Left lung (tissue), 10 donors: Measurements from ENCODE around the gene SMIM43. TPM values are rescaled to one million over a fixed set of nuclear protein-coding genes. Genes with fewer than 3 reads are reported as not detected.

Experiments
- ATAC-seq: fragments of 200-7000 bp; cut with Tn5 transposase; one replicate; pipeline ENCODE4 v1.9.1; 2020; ENCODE audit warnings: moderate library complexity
- DNase-seq, 4 donors: peaks; one replicate each; pipeline ENCODE4 v3.0.0-alpha.2; 2013 to 2020
- H3K27ac ChIP-seq, 2 donors: fragments of 200-600 bp; sonication (generic) in 1 of 2; one replicate each; pipeline versions ENCODE4 v1.5.0 to v1.8.0; 2020 to 2021
- H3K27me3 ChIP-seq, 2 donors: fragments of 200-600 bp; sonication (generic) in 1 of 2; one replicate each; pipeline versions ENCODE4 v1.5.0 to v1.8.0; 2020 to 2021
- H3K36me3 ChIP-seq, 2 donors: fragments of 200-600 bp; sonication (generic) in 1 of 2; one replicate each; pipeline versions ENCODE4 v1.5.0 to v1.8.0; 2020 to 2021
- H3K4me1 ChIP-seq, 2 donors: fragments of 200-600 bp; one replicate each; pipeline ENCODE4 v1.8.0; 2021
- H3K4me3 ChIP-seq, 2 donors: fragments of 200-600 bp; sonication (generic) in 1 of 2; one replicate each; pipeline versions ENCODE4 v1.5.0 to v1.8.0; 2020 to 2021; ENCODE audit warnings: mild to moderate bottlenecking in 1 of 2
- H3K9me3 ChIP-seq, 2 donors: fragments of 200-600 bp; sonication (generic) in 1 of 2; one replicate each; pipeline versions ENCODE4 v1.5.0 to v1.8.0; 2020 to 2021
- intact Hi-C, 2 donors: fragments of 100-400 bp; cut with DNase I; formaldehyde crosslinking; loops; one replicate each; pipeline versions ENCODE4 v1.11.2 to v1.14.2; 2022
- polyA plus RNA-seq, 6 donors: library from polyadenylated mRNA; unstranded; fragments of 120-200 nt; gene quantifications; one replicate each; pipeline ENCODE4 v1.2.1, GENCODE V29; 2013; ENCODE audit not compliant: insufficient read length in 6 of 6
- total RNA-seq, 2 donors: library from RNA; stranded (reverse); fragmentation: NEBNext Ultra II Directional; extraction: Animal tissue kit (Norgen Biotek cat#: 25700); gene quantifications; one replicate each; pipeline ENCODE4 v1.2.1, GENCODE V29; 2021
- TF ChIP-seq, protein P1 (sequence below), 2 donors: fragments of 200-600 bp; sonication (generic) in 1 of 2; IDR thresholded peaks; one replicate each; pipeline versions ENCODE4 v1.5.0 to v1.8.0; 2021; ENCODE audit warnings: antibody characterized with exemption in 2 of 2
- donor health status: DM: no; HTN: yes; CAD: no.
- donor health status: DM: no; HTN: no; CAD: no.

The SMIM43 gene
- total and polyA plus RNA-seq, 8 donors = 1.0 to 24.6 (median 14.5) TPM; not detected in 1

DNA sequence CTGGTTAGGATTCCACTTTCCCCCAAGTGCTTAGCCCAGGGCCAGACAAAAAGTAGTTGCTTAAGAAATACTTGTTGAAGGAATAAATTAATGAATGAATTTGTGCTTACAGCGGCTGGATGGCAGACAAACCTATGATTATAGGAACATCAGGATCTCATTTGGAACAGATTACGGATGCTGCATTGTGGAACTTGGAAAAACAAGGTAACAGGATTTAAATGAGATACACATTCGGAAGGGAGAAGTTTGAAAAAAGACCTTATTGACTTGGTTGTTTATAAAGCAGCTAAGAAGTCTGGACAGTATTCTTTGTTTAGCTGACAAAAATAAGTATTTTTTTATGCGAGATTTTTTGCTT, 36.7 kb upstream of the SMIM43 start:
- Histone ChIP-seq H3K9me3 (no peaks in the 10 kb centered on the region), H3K27me3 (no peaks in the 10 kb centered on the region), H3K36me3 (peaks cover 0 to 41% of the 10 kb centered on the region in 2 donors), H3K4me3 (peak overlapping the region; percentile 86 to 88), H3K27ac (peak overlapping the region in 1 of 2 donors; percentile 97), H3K4me1 (peaks cover 4 to 27% of the 10 kb centered on the region in 2 donors)
- DNase-seq (no peak), ATAC-seq (no peak)
- intact Hi-C loops = no loop called here
- TF ChIP-seq, protein P1, sequence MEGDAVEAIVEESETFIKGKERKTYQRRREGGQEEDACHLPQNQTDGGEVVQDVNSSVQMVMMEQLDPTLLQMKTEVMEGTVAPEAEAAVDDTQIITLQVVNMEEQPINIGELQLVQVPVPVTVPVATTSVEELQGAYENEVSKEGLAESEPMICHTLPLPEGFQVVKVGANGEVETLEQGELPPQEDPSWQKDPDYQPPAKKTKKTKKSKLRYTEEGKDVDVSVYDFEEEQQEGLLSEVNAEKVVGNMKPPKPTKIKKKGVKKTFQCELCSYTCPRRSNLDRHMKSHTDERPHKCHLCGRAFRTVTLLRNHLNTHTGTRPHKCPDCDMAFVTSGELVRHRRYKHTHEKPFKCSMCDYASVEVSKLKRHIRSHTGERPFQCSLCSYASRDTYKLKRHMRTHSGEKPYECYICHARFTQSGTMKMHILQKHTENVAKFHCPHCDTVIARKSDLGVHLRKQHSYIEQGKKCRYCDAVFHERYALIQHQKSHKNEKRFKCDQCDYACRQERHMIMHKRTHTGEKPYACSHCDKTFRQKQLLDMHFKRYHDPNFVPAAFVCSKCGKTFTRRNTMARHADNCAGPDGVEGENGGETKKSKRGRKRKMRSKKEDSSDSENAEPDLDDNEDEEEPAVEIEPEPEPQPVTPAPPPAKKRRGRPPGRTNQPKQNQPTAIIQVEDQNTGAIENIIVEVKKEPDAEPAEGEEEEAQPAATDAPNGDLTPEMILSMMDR (IDR thresholded peaks at IDR 0.05) = no peak

DNA sequence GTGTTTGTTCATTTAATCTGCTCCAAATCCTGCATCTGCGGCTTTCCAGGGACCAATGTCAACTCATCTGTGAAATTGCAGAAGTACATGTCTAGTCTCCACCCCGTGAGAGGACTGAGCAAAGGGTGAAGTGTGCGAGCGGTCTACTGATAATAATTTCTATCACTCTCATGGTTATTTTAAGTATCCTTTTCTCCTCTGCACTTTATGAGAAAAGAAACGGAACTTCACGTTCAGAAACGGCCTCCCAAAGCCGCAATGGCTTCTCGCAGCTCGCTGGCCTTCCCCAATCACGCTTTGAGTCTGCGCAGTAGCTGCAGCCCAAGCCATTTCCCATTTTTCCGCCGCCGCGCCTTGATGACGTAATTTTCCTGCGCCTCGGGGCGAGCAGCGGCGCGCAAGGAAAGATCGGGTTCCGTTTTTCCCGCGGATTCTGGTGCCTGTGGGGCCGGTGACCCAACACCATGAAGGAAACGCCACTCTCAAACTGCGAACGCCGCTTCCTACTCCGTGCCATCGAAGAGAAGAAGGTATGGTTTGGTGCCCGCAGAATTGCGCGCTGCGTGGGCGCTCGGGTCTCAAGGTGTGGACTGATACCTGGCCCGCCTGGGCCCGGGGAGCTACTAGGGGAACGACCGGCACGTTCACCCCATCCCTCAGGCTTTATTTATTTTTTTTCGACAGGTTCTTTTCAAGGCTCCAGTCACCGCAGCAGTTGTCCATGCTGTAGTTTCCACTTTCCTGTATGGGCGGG, 36.2 kb upstream of the SMIM43 start, which contains the start of gene EXOSC9:
TSS of gene EXOSC9 (plus strand) at position 363 of the 754 bp plus-strand sequence. CDS start at position 465, 102 bp downstream.
- TF ChIP-seq, protein P1 (IDR thresholded peaks at IDR 0.05) = peak in 1 of 2 donors; percentile 23
- peaks cover 4 to 27% of the 10 kb centered on the region in 2 donors for H3K4me1 ChIP-seq
- ATAC-seq (peak; percentile 88), DNase-seq (peak; percentile 93 to 97 (median 96))
- intact Hi-C loops = no loop called here
- no peaks in the 10 kb centered on the region for H3K27me3 ChIP-seq
- peak within 1 kb of the TSS; percentile 91 to 97 for H3K27ac ChIP-seq
- H3K9me3 ChIP-seq = no peaks in the 10 kb centered on the region
- H3K36me3 ChIP-seq = peaks cover 0 to 36% of the 10 kb centered on the region in 2 donors
- peak within 1 kb of the TSS; percentile 86 to 88 for H3K4me3 ChIP-seq

DNA sequence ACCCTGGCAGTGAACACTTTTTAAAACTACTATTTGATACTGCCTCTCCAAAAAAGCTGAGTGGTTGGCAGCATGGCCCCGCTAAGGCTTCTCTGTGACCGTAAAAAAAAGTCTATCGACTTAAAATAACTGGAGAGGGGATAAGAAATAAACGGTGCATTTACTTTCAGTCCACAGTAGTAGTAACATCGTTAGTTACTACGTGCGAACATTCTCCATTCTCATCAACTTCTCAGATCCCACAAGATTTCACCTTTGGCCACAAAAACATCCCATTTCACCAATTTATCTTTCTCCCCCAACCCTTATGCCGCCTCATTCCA, 35.6 kb upstream of the SMIM43 start:
- H3K27me3 ChIP-seq = no peaks in the 10 kb centered on the region
- TF ChIP-seq, protein P1 (IDR thresholded peaks at IDR 0.05) = no peak
- no peaks in the 10 kb centered on the region for H3K9me3 ChIP-seq
- peak overlapping the region; percentile 91 to 97 for H3K27ac ChIP-seq
- H3K4me1 ChIP-seq = peaks cover 4 to 27% of the 10 kb centered on the region in 2 donors
- ATAC-seq (peak; percentile 45), DNase-seq (no peak)
- H3K36me3 ChIP-seq = peaks cover 0 to 30% of the 10 kb centered on the region in 2 donors
- intact Hi-C loops = no loop called here
- peak overlapping the region; percentile 86 to 88 for H3K4me3 ChIP-seq

DNA sequence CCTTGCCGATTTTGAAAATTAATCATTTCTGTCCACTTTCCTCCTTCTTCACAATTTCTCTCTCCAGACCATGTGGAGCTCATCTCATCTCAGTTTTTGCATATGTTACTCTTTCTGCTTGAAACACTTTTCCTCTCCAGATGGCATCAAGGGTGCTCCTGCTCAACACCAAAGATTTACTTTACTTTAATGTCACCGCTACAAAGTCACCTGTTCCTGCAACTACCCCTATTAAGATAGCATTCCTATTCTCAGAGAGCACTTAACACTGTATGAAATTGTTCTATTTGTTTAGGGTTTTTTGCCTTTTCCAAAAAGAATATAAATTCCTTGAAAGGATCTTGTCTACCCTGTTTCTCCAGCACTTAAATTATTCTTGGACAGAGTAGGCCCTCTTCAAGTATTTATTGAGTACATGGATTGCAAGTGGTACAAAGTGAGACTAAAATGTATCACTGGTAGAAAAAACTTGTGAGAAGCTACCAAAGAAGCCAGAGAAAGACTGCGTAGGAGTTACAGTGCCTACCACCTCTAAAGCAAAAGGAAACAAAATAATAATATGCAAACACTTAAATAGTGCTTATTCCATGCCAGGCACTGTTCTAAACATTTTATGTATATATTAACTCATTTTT, 35.0 kb upstream of the SMIM43 start:
- ATAC-seq (peak; percentile 64), DNase-seq (no peak)
- Histone ChIP-seq H3K27me3 (no peaks in the 10 kb centered on the region), H3K9me3 (no peaks in the 10 kb centered on the region), H3K4me3 (peak overlapping the region in 1 of 2 donors; percentile 88), H3K27ac (peak overlapping the region; percentile 91 to 97), H3K4me1 (peaks cover 4 to 27% of the 10 kb centered on the region in 2 donors), H3K36me3 (peaks cover 0 to 24% of the 10 kb centered on the region in 2 donors)
- intact Hi-C loops = no loop called here
- TF ChIP-seq, protein P1 (IDR thresholded peaks at IDR 0.05) = no peak

DNA sequence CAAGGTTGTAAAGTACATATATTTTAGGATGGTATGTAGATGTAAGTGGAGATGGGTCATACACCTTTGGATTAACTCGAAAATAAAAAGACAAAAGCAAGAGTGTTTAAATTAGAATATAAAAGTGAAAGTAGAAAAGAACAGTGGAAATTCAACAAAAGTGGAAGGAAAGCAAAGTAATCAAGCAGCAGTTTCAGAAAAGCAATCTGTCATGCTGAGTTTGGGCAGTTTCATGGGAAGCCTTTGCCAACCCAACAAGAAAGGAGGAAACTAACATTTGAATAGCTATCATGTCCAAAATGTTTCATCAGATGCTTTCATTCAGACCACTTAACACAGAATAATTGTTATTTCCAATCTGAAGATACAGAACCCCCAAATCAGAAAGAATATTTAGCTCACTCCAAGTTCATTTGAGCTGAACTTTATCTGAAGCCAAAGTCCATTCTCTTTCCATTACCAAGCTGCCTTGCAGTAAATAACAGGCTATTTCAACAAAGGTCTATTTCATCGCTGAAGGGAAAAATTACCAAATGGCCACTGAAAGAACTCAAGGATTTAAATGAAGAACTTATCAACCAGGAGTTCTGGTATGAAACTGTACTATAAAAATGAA, 34.4 kb upstream of the SMIM43 start:
- no peak for ATAC-seq
- no peak for DNase-seq
- Histone ChIP-seq H3K36me3 (peaks cover 0 to 18% of the 10 kb centered on the region in 2 donors), H3K4me3 (no peak overlapping the region), H3K9me3 (no peaks in the 10 kb centered on the region), H3K27me3 (no peaks in the 10 kb centered on the region), H3K4me1 (peaks cover 4 to 27% of the 10 kb centered on the region in 2 donors), H3K27ac (peak overlapping the region in 1 of 2 donors; percentile 91)
- intact Hi-C loops = no loop called here
- TF ChIP-seq, protein P1 (IDR thresholded peaks at IDR 0.05) = no peak
